ENCODE data around the gene PRR30.

DNA sequence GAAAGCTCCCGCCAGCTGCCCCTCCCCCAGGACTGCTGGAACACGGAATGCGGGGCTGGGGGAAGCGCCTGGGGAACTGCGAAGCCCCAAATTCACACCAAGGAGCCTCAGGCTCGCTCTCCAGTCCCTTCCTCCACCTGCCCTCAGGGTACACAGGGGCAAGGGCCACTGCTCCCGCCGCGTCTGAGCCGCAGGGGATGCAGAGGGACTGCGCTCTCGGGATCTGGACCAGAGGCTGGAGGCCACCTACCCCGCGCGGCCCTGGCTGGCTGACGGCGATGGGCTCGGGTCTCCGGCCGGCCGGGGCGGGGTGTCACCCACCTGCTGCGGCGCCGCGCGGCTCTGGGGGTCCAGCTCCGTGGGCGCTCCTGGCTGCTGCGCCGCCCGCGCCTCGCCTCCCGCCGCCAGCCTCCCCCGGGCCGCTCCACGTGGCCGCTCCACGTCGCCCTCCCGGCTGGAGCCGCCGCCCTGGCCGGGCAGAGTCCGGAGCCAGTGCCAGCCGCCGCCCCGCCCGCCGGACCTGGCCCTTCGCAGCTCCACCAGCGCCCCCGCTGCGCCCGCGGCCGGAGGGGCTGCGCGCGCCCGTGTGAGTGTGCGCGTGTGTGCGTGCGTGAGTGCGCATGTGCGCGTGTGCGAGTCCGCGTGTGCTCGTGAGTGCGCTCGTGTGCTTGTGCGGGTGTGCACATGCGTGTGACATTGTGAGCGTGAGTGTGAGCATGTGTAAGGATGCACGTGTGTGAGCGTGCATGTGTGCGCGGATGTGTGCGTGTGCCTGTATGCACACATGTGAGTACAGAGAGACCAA lies 20.5 kb downstream of the PRR30 start, which contains the start of gene CGREF1:
- TF ChIP-seq EP300 (IDR thresholded peaks at IDR 0.05) (no peak), CTCF (IDR thresholded peaks at IDR 0.05) (no peak), POLR2AphosphoS5 (IDR thresholded peaks at IDR 0.05) (no peak), POLR2A (IDR thresholded peaks at IDR 0.05) (no peak)
